Thymus (tissue), 11 donors: ENCODE measurements around the gene GAMT. TPM values are rescaled to one million over a fixed set of nuclear protein-coding genes. Genes with fewer than 3 reads are reported as not detected.
"Not testable (repeated sequence)": the region's sequence is repeated elsewhere in the genome, so short reads cannot be mapped to it uniquely, and the experiment has no call there.

Source experiments
- DNase-seq, 9 donors: peaks; one replicate each; pipeline ENCODE4 v3.0.0-alpha.2; 2013; ENCODE audit warnings: low spot score in 9 of 9, low read depth in 6 of 9, missing footprints in 1 of 9
- H3K27ac ChIP-seq, 2 donors: one replicate each; pipeline ENCODE4 v1.5.1; 2013; ENCODE audit warnings: control low read depth in 1 of 2, low read depth in 1 of 2, low read length in 1 of 2, mild to moderate bottlenecking in 1 of 2, moderate library complexity in 1 of 2
- H3K27me3 ChIP-seq, 2 donors: one replicate each; pipeline ENCODE4 v1.5.1; 2013; ENCODE audit warnings: low read length in 1 of 2; ENCODE audit not compliant: control insufficient read depth in 2 of 2, insufficient read depth in 1 of 2
- H3K36me3 ChIP-seq, 2 donors: one replicate each; pipeline ENCODE4 v1.5.1; 2013; ENCODE audit warnings: low read length in 1 of 2, mild to moderate bottlenecking in 1 of 2, moderate library complexity in 1 of 2; ENCODE audit not compliant: control insufficient read depth in 2 of 2, insufficient read depth in 2 of 2
- H3K4me1 ChIP-seq, 2 donors: one replicate each; pipeline ENCODE4 v1.5.1; 2013; ENCODE audit warnings: low read length in 2 of 2; ENCODE audit not compliant: control insufficient read depth in 2 of 2, insufficient read depth in 2 of 2
- H3K4me3 ChIP-seq, 2 donors: one replicate each; pipeline ENCODE4 v1.5.1; 2013; ENCODE audit warnings: low read length in 2 of 2, control low read depth in 1 of 2, mild to moderate bottlenecking in 1 of 2
- H3K9me3 ChIP-seq, 2 donors: one replicate each; pipeline ENCODE4 v1.5.1; 2013; ENCODE audit warnings: low read length in 1 of 2, mild to moderate bottlenecking in 1 of 2; ENCODE audit not compliant: control insufficient read depth in 2 of 2, insufficient read depth in 1 of 2
- WGBS: extraction: QIAGEN DNeasy Blood & Tissue Kit; methylation state at CpG from one replicate; pipeline ENCODE4 v1.1.7; 2013; 5-methylcytosine and 5-hydroxymethylcytosine counted together
- polyA plus RNA-seq: library from polyadenylated mRNA; stranded (reverse); fragments of 200-250 nt; gene quantifications from one replicate; pipeline ENCODE4 v1.2.3, GENCODE V29; 2013
- total RNA-seq: library from RNA; stranded (reverse); fragments of 120-200 nt; gene quantifications from one replicate; pipeline ENCODE4 v1.2.4, GENCODE V29; 2013
- donor health status: healthy.

GAMT gene
- total and polyA plus RNA-seq, 2 donors = 19.1 to 27.7 TPM

- DNase-seq = peak in 8 of 9 donors; percentile 32 to 80 (median 60)
- Histone ChIP-seq H3K27me3 (peaks cover 53 to 66% of the 10 kb centered on the region in 2 donors), H3K36me3 (peaks cover 17 to 20% of the 10 kb centered on the region in 2 donors), H3K4me1 (peaks cover 0 to 6% of the 10 kb centered on the region in 2 donors), H3K27ac (no peak overlapping the region), H3K9me3 (peaks cover 0 to 12% of the 10 kb centered on the region in 2 donors), H3K4me3 (peak overlapping the region; percentile 41 to 48)
- WGBS = 4% methylated on average over 70 of the region's 70 CpGs
Measured at GRCh38 chr19:1445185-1445931, 44.0 kb upstream of the GAMT start.

GRCh38 chr19:1441677-1442438 lies 40.5 kb upstream of the GAMT start:
- H3K4me3 ChIP-seq = no peak overlapping the region
- H3K9me3 ChIP-seq = peaks cover 0 to 5% of the 10 kb centered on the region in 2 donors
- peaks cover 27 to 30% of the 10 kb centered on the region in 2 donors for H3K36me3 ChIP-seq
- H3K4me1 ChIP-seq = peaks cover 7 to 17% of the 10 kb centered on the region in 2 donors
- WGBS = 97% methylated on average over 25 of the region's 25 CpGs
- H3K27ac ChIP-seq = no peak overlapping the region
- DNase-seq = no peak
- H3K27me3 ChIP-seq = peaks cover 21 to 31% of the 10 kb centered on the region in 2 donors

GRCh38 chr19:1441022-1441426 lies 39.7 kb upstream of the GAMT start:
- no peak for DNase-seq
- H3K4me3 ChIP-seq = no peak overlapping the region
- H3K4me1 ChIP-seq = peaks cover 7 to 17% of the 10 kb centered on the region in 2 donors
- H3K9me3 ChIP-seq = peaks cover 0 to 3% of the 10 kb centered on the region in 2 donors
- H3K36me3 ChIP-seq = peaks cover 27 to 30% of the 10 kb centered on the region in 2 donors
- no peak overlapping the region for H3K27ac ChIP-seq
- peaks cover 12 to 22% of the 10 kb centered on the region in 2 donors for H3K27me3 ChIP-seq
- 98% methylated on average over 9 of the region's 9 CpGs for WGBS

- H3K36me3 ChIP-seq = peaks cover 30 to 33% of the 10 kb centered on the region in 2 donors
- no peak overlapping the region for H3K4me3 ChIP-seq
- H3K27ac ChIP-seq = no peak overlapping the region
- peaks cover 7 to 17% of the 10 kb centered on the region in 2 donors for H3K4me1 ChIP-seq
- H3K27me3 ChIP-seq = peaks cover 6 to 16% of the 10 kb centered on the region in 2 donors
- no peak for DNase-seq
- peaks cover 0 to 3% of the 10 kb centered on the region in 2 donors for H3K9me3 ChIP-seq
- WGBS = 96% methylated on average over 15 of the region's 15 CpGs
Measured at GRCh38 chr19:1440418-1440801, 39.1 kb upstream of the GAMT start.

GRCh38 chr19:1439525-1440417 lies 38.4 kb upstream of the GAMT start:
- peaks cover 32 to 38% of the 10 kb centered on the region in 2 donors for H3K36me3 ChIP-seq
- DNase-seq, H3K27ac ChIP-seq, H3K27me3 ChIP-seq, H3K9me3 ChIP-seq: not testable (repeated sequence)
- H3K4me3 ChIP-seq = peak overlapping the region in 1 of 2 donors; percentile 96
- 94% methylated on average over 57 of the region's 57 CpGs for WGBS
- peaks cover 7 to 14% of the 10 kb centered on the region in 2 donors for H3K4me1 ChIP-seq

GRCh38 chr19:1438933-1439354 lies 37.6 kb upstream of the GAMT start:
- H3K36me3 ChIP-seq = peaks cover 40 to 46% of the 10 kb centered on the region in 2 donors
- H3K27ac ChIP-seq = peak overlapping the region in 1 of 2 donors; percentile 89
- DNase-seq = peak in 2 of 9 donors; percentile 10 to 24
- WGBS = 2% methylated on average over 26 of the region's 26 CpGs
- peak overlapping the region; percentile 74 to 96 for H3K4me3 ChIP-seq
- H3K27me3 ChIP-seq = peaks cover 0 to 2% of the 10 kb centered on the region in 2 donors
- peaks cover 7 to 12% of the 10 kb centered on the region in 2 donors for H3K4me1 ChIP-seq
- H3K9me3 ChIP-seq = peaks cover 0 to 2% of the 10 kb centered on the region in 2 donors

GRCh38 chr19:1438035-1438932 lies 36.9 kb upstream of the GAMT start, which contains the start of gene RPS15:
RPS15 (plus strand) TSS chr19:1438396; CDS start chr19:1438426, 30 bp downstream.
- peaks cover 46 to 53% of the 10 kb centered on the region in 2 donors for H3K36me3 ChIP-seq
- H3K4me1 ChIP-seq = peaks cover 7 to 12% of the 10 kb centered on the region in 2 donors
- peak within 1 kb of the TSS; percentile 89 for H3K27ac ChIP-seq
- peak; percentile 90 to 98 (median 95) for DNase-seq
- peak within 1 kb of the TSS; percentile 74 to 96 for H3K4me3 ChIP-seq
- 2% methylated on average over 100 of the region's 100 CpGs for WGBS
- no peaks in the 10 kb centered on the region for H3K27me3 ChIP-seq
- H3K9me3 ChIP-seq = no peaks in the 10 kb centered on the region

- no peak for DNase-seq
- Histone ChIP-seq H3K4me1 (peaks cover 7 to 12% of the 10 kb centered on the region in 2 donors), H3K27ac (no peak overlapping the region), H3K4me3 (peak overlapping the region in 1 of 2 donors; percentile 74), H3K9me3 (no peaks in the 10 kb centered on the region), H3K36me3 (peaks cover 53 to 60% of the 10 kb centered on the region in 2 donors), H3K27me3 (no peaks in the 10 kb centered on the region)
- WGBS = 87% methylated on average over 8 of the region's 8 CpGs
Measured at GRCh38 chr19:1437609-1438008, 36.3 kb upstream of the GAMT start.
